Measurements from ENCODE around the gene CCDC124. TPM values are rescaled to one million over a fixed set of nuclear protein-coding genes. Genes with fewer than 3 reads are reported as not detected.

The CCDC124 gene
- total and polyA plus RNA-seq, 2 of the 4 experiments (the other 2 are of a cell fraction): 30.1 to 112 TPM

DNA sequence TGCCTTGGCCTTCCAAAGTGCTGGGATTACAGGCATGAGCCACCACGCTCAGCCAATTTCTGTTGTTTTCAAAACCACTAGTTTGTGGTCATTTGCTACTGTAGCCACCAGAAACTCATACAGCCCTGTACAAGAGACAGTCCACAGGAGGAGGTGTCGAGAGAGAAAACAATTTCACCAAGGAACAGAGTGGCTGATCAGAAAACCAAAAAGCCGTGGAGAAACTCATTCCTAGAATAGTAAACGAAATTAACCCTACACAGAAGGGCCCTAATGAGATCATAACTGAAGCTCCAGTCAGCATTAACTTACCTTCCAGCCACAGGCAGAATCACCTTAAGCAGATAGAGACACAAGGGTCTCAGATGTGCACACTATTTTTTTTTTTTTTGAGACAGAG is 3.8 kb upstream of the CCDC124 start:
- Histone ChIP-seq H3K14ac (replicated peaks; ENCODE audit: low read depth, low read length) (no peak overlapping the region), H4K20me1 (ENCODE audit: insufficient read depth, low read length) (no peaks in the 10 kb centered on the region), H3K4ac (ENCODE audit: low read depth, low read length) (no peak overlapping the region), H3K9me1 (ENCODE audit: insufficient read depth, low read length) (peaks cover 3% of the 10 kb centered on the region), H4K8ac (ENCODE audit: low read depth in 2 of 2, low read length in 2 of 2) (no peak overlapping the region), H3K27ac (ENCODE audit: insufficient read depth, low read length) (no peak overlapping the region), H2AFZ (replicated peaks; ENCODE audit: low read length, poor library complexity) (no peak overlapping the region), H2AK9ac (replicated peaks; ENCODE audit: low read depth, low read length, poor library complexity) (no peak overlapping the region), H3K9ac (ENCODE audit: low read depth, low read length) (no peak overlapping the region), H3K4me1 (ENCODE audit: control insufficient read depth, insufficient read depth, low read length) (peaks cover 3% of the 10 kb centered on the region; the same call in 1 of the 2 replicates), H2AK5ac (ENCODE audit: low read depth, low read length) (no peak overlapping the region), H3K79me1 (ENCODE audit: low read depth in 1 of 2, low read length in 2 of 2) (peaks cover 0 to 12% of the 10 kb centered on the region in 2 experiments; a peak in 3 of 4 replicates), H4K91ac (ENCODE audit: insufficient read depth, low read depth, low read length) (no peak overlapping the region), H3K18ac (ENCODE audit: low read depth, low read length) (no peak overlapping the region), H3K36me3 (ENCODE audit: control insufficient read depth, insufficient read depth, low read length) (no peaks in the 10 kb centered on the region), H3K9me3 (ENCODE audit: control insufficient read depth, insufficient read depth, low read length) (no peaks in the 10 kb centered on the region), H2BK15ac (ENCODE audit: low read depth, low read length) (no peak overlapping the region), H2BK120ac (ENCODE audit: low read depth, low read length) (no peak overlapping the region), H3K27me3 (ENCODE audit: control insufficient read depth, insufficient read depth, low read length) (peaks cover 4% of the 10 kb centered on the region), H3K4me2 (ENCODE audit: low read depth, low read length) (no peak overlapping the region), H2BK5ac (ENCODE audit: low read depth, low read length, poor library complexity, severe bottlenecking) (no peak overlapping the region), H2BK20ac (ENCODE audit: low read depth, low read length) (no peak overlapping the region), H3K23ac (ENCODE audit: low read depth, low read length) (no peak overlapping the region), H4K5ac (ENCODE audit: low read depth, low read length) (no peak overlapping the region), H3K56ac (ENCODE audit: extremely low read depth, insufficient read depth, low read length) (no peak overlapping the region), H3K4me3 (ENCODE audit: insufficient read depth, low read depth, low read length) (no peak overlapping the region)
- dilution Hi-C loops (cut with HindIII; ENCODE audit: low sequenced_read_pairs, unreplicated experiment): no loop called here
- no TSS peak for BruUV-seq (replicated peaks)
- ATAC-seq (ENCODE audit: low read depth) (no peak), DNase-seq (no peak)
- in situ Hi-C loops (cut with MboI; ENCODE audit: low sequenced_read_pairs): loop anchor here (25.0 kb wide), 1 partner anchor 133 kb away; no protein-coding TSS in a partner anchor
- CTCF ChIA-PET: interaction anchor here (1.0 kb wide), 1 partner anchor 69 kb away, joined by 5 read pairs; the partner anchor contains the start of gene RPL18A
- no peak for TF ChIP-seq CEBPB (IDR thresholded peaks at IDR 0.05; ENCODE audit: low read depth, low read length)
- no peak for TF ChIP-seq MAFK (IDR thresholded peaks at IDR 0.05; ENCODE audit: low read depth, low read length)
- TF ChIP-seq, protein P1, sequence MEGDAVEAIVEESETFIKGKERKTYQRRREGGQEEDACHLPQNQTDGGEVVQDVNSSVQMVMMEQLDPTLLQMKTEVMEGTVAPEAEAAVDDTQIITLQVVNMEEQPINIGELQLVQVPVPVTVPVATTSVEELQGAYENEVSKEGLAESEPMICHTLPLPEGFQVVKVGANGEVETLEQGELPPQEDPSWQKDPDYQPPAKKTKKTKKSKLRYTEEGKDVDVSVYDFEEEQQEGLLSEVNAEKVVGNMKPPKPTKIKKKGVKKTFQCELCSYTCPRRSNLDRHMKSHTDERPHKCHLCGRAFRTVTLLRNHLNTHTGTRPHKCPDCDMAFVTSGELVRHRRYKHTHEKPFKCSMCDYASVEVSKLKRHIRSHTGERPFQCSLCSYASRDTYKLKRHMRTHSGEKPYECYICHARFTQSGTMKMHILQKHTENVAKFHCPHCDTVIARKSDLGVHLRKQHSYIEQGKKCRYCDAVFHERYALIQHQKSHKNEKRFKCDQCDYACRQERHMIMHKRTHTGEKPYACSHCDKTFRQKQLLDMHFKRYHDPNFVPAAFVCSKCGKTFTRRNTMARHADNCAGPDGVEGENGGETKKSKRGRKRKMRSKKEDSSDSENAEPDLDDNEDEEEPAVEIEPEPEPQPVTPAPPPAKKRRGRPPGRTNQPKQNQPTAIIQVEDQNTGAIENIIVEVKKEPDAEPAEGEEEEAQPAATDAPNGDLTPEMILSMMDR (conservative IDR thresholded peaks at IDR 0.05; ENCODE audit: low read depth, low read length): no peak
- no peak for TF ChIP-seq POLR2A (IDR thresholded peaks at IDR 0.05; ENCODE audit: low read depth, low read length)
- TF ChIP-seq, protein P2, sequence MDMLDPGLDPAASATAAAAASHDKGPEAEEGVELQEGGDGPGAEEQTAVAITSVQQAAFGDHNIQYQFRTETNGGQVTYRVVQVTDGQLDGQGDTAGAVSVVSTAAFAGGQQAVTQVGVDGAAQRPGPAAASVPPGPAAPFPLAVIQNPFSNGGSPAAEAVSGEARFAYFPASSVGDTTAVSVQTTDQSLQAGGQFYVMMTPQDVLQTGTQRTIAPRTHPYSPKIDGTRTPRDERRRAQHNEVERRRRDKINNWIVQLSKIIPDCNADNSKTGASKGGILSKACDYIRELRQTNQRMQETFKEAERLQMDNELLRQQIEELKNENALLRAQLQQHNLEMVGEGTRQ (IDR thresholded peaks at IDR 0.05; ENCODE audit: low read depth, low read length): no peak
- no peak for TF ChIP-seq SMC3 (IDR thresholded peaks at IDR 0.05; ENCODE audit: low read depth, low read length)
- no peak for TF ChIP-seq MAZ (IDR thresholded peaks at IDR 0.05; ENCODE audit: borderline replicate concordance, low read depth, low read length)
- TF ChIP-seq CHD1 (IDR thresholded peaks at IDR 0.05; ENCODE audit: low read depth, low read length): no peak
- no peak for TF ChIP-seq RAD21 (IDR thresholded peaks at IDR 0.05; ENCODE audit: low read length)
- no peak for TF ChIP-seq BHLHE40 (IDR thresholded peaks at IDR 0.05; ENCODE audit: low read depth, low read length)
- POLR2A ChIA-PET (ENCODE audit: unreplicated experiment): no interaction called here
- WGBS, 2 experiments (ENCODE audit: extremely low coverage in 2 of 2, insufficient read length in 1 of 2): no CpG with 5 or more reads among the region's 4 CpGs
- intact Hi-C loops (cut with micrococcal nuclease): no loop called here

Measured in IMR-90 (cell line).